GM12874 (cell line): ENCODE measurements around the gene SPAG4.

Experiments
- CTCF ChIP-seq: IDR thresholded peaks from 2 replicates; pipeline ENCODE4 v1.5.1; 2011; ENCODE audit warnings: low read depth, mild to moderate bottlenecking, control low read depth, low read length, moderate library complexity; ENCODE audit not compliant: insufficient read depth

The SPAG4 gene

GRCh38 chr20:35627121-35627520 is 11.5 kb downstream of the SPAG4 start:
- no peak for TF ChIP-seq CTCF

GRCh38 chr20:35629427-35630145 is 14.0 kb downstream of the SPAG4 start:
- no peak for TF ChIP-seq CTCF

GRCh38 chr20:35630636-35631035 is 15.0 kb downstream of the SPAG4 start:
- no peak for TF ChIP-seq CTCF

GRCh38 chr20:35632539-35633115 is 17.0 kb downstream of the SPAG4 start:
- no peak for TF ChIP-seq CTCF

- TF ChIP-seq CTCF: no peak
Observed at GRCh38 chr20:35635652-35636051, 20.0 kb downstream of the SPAG4 start.

GRCh38 chr20:35636095-35636494 is 20.5 kb downstream of the SPAG4 start:
- no peak for TF ChIP-seq CTCF

GRCh38 chr20:35637276-35637675 is 21.6 kb downstream of the SPAG4 start:
- TF ChIP-seq CTCF: no peak
